ENCODE results near the gene FAM210A.

- TF ChIP-seq CTCF (IDR thresholded peaks at IDR 0.05) (no peak), POLR2AphosphoS5 (IDR thresholded peaks at IDR 0.05) (no peak)
Measured at GRCh38 chr18:13726972-13727331, 594 bp upstream of the FAM210A start.
